ENCODE data around the gene NCKAP5. TPM values are rescaled to one million over a fixed set of nuclear protein-coding genes. Genes with fewer than 3 reads are reported as not detected.

Gene NCKAP5
- total and polyA plus RNA-seq, 2 of the 8 experiments (the other 6 are each of a cell fraction or from before 2014, with no cell fraction given): 0.27 to 0.86 TPM

DNA sequence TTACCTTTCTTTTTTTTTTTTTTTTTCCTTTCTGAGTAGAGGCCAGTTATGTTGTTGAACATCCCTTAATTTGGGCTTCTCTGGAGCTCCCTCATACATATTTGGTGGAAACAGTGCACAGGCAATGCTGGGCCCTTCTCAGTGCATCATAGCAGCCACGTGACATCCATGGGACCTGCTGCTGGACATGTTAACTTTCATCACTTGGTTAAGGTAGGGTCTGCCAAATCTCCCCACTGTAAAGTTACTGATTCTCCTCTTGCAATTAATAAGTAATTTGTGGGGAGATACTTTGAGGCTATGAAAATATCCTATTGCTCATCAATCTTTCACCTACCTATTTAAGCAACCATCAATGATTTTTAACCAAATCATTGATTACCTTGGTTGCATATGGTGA, 686.7 kb downstream of the NCKAP5 start:
- Histone ChIP-seq H3K23me2 (ENCODE audit: low read depth, low read length) (no peaks in the 10 kb centered on the region), H2BK12ac (ENCODE audit: low read depth, low read length) (no peak overlapping the region), H3K18ac (ENCODE audit: extremely low read depth, low read length) (no peak overlapping the region), H3K36me3 (ENCODE audit: control insufficient read depth in 2 of 4, insufficient read depth in 4 of 4, low read length in 3 of 4) (no peaks in the 10 kb centered on the region), H2BK120ac (replicated peaks; ENCODE audit: low read depth, low read length) (no peak overlapping the region), H3K79me2 (ENCODE audit: control insufficient read depth in 1 of 2, insufficient read depth in 2 of 2, low read length in 2 of 2) (no peaks in the 10 kb centered on the region), H4K8ac (ENCODE audit: extremely low read depth, insufficient read depth, low read length) (no peak overlapping the region), H3K27ac (ENCODE audit: low read depth, low read length) (no peak overlapping the region), H4K91ac (replicated peaks; ENCODE audit: insufficient read length, low read length) (no peak overlapping the region), H3K23ac (ENCODE audit: insufficient read length) (no peak overlapping the region), H3K4me3 (ENCODE audit: extremely low read depth in 1 of 4, insufficient read depth in 2 of 4, low read depth in 3 of 4, low read length in 4 of 4) (no peak overlapping the region), H3K4me1 (replicated peaks in 1 of 4; ENCODE audit: control insufficient read depth in 3 of 4, insufficient read depth in 4 of 4, low read length in 3 of 4) (no peaks in the 10 kb centered on the region), H3K56ac (replicated peaks; ENCODE audit: insufficient read length, low read depth, low read length) (no peak overlapping the region), H3K9ac (replicated peaks in 1 of 4; ENCODE audit: extremely low read depth in 1 of 4, low read depth in 3 of 4, low read length in 3 of 4) (no peak overlapping the region), H4K20me1 (replicated peaks in 1 of 2; ENCODE audit: control insufficient read depth in 1 of 2, insufficient read depth in 2 of 2, low read length in 2 of 2) (no peaks in the 10 kb centered on the region), H3K9me3 (ENCODE audit: insufficient read depth in 2 of 2, low read depth in 1 of 2, low read length in 1 of 2) (no peaks in the 10 kb centered on the region), H3K4ac (replicated peaks; ENCODE audit: insufficient read length, low read depth, low read length) (no peak overlapping the region), H2BK15ac (ENCODE audit: low read length) (no peak overlapping the region), H2BK5ac (ENCODE audit: low read depth, low read length) (no peak overlapping the region), H3K27me3 (replicated peaks in 1 of 4; ENCODE audit: control insufficient read depth in 3 of 4, extremely low read depth in 1 of 4, insufficient read depth in 3 of 4, low read length in 3 of 4) (no peaks in the 10 kb centered on the region), H3K14ac (ENCODE audit: insufficient read length) (no peak overlapping the region), H2BK20ac (ENCODE audit: low read length) (no peak overlapping the region), H4K5ac (ENCODE audit: insufficient read length, low read depth, low read length) (no peak overlapping the region), H2AK5ac (ENCODE audit: low read depth, low read length) (no peak overlapping the region), H3K4me2 (ENCODE audit: insufficient read depth in 1 of 2, low read depth in 2 of 2, low read length in 2 of 2) (no peak overlapping the region), H3K79me1 (ENCODE audit: low read depth, low read length) (no peaks in the 10 kb centered on the region), H2AFZ (ENCODE audit: low read length) (no peak overlapping the region)
- no peak for TF ChIP-seq RFX5 (IDR thresholded peaks at IDR 0.05; ENCODE audit: borderline replicate concordance, low read depth, low read length)
- TF ChIP-seq BCL11A (IDR thresholded peaks at IDR 0.05; ENCODE audit: low read depth in 2 of 2, low read length in 2 of 2): no peak
- TF ChIP-seq, protein P1, sequence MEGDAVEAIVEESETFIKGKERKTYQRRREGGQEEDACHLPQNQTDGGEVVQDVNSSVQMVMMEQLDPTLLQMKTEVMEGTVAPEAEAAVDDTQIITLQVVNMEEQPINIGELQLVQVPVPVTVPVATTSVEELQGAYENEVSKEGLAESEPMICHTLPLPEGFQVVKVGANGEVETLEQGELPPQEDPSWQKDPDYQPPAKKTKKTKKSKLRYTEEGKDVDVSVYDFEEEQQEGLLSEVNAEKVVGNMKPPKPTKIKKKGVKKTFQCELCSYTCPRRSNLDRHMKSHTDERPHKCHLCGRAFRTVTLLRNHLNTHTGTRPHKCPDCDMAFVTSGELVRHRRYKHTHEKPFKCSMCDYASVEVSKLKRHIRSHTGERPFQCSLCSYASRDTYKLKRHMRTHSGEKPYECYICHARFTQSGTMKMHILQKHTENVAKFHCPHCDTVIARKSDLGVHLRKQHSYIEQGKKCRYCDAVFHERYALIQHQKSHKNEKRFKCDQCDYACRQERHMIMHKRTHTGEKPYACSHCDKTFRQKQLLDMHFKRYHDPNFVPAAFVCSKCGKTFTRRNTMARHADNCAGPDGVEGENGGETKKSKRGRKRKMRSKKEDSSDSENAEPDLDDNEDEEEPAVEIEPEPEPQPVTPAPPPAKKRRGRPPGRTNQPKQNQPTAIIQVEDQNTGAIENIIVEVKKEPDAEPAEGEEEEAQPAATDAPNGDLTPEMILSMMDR (IDR thresholded peaks at IDR 0.05; ENCODE audit: control extremely low read depth in 1 of 3, insufficient read depth in 1 of 3, low read depth in 1 of 3, low read length in 3 of 3): no peak
- no peak for TF ChIP-seq HDAC2 (IDR thresholded peaks at IDR 0.05; ENCODE audit: borderline replicate concordance in 1 of 2, low read depth in 2 of 2, low read length in 2 of 2)
- no peak for TF ChIP-seq CHD2 (IDR thresholded peaks at IDR 0.05; ENCODE audit: low read length)
- TF ChIP-seq CBX5 (IDR thresholded peaks at IDR 0.05; ENCODE audit: low read depth, low read length): no peak
- TF ChIP-seq TAF7 (optimal IDR thresholded peaks at IDR 0.05; ENCODE audit: borderline replicate concordance, low read depth, low read length): no peak
- TF ChIP-seq SP2 (IDR thresholded peaks at IDR 0.05; ENCODE audit: low read length): no peak
- FAIRE-seq (no peak), DNase-seq (ENCODE audit: low read depth in 1 of 2, low spot score in 2 of 2) (no peak)
- POLR2A ChIA-PET (ENCODE audit: partially characterized antibody): no interaction called here
- CTCF ChIA-PET (ENCODE audit: partially characterized antibody): no interaction called here
- 100% methylated on average over 1 of the region's 1 CpG; no CpG with 5 or more reads in 1 of the 2 experiments for WGBS, 2 experiments (ENCODE audit: extremely low coverage in 1 of 2, insufficient coverage in 1 of 2, insufficient read length in 1 of 2, insufficient replicate concordance in 2 of 2, low coverage in 1 of 2, low lambda C conversion rate in 2 of 2, missing lambda C conversion rate in 1 of 2)
